ENCODE measurements around the gene STXBP4. TPM values are rescaled to one million over a fixed set of nuclear protein-coding genes. Genes with fewer than 3 reads are reported as not detected.

STXBP4 gene
- total and polyA plus RNA-seq, 2 experiments from 2014 or later, result 14.9 to 26.4 TPM

DNA sequence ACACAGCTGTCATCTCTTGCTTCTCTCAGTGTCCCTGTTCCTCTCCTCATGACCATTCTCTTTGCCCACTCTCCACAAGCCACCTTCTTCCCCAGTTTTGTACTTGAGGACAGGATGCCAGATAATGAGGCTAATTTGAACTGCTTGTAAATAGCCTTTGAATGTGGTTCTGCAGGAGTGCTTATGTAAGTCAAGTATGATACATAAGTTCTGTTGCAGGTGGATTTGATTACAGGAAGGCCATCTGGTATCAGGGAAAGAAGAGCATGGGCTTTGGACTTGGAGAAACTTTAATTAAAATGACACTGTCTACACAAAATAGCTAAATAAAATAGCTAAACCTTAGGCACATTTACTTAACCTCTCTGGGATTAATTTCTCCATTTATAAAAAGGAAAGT lies 176.0 kb downstream of the STXBP4 start:
- TF ChIP-seq, protein P1, sequence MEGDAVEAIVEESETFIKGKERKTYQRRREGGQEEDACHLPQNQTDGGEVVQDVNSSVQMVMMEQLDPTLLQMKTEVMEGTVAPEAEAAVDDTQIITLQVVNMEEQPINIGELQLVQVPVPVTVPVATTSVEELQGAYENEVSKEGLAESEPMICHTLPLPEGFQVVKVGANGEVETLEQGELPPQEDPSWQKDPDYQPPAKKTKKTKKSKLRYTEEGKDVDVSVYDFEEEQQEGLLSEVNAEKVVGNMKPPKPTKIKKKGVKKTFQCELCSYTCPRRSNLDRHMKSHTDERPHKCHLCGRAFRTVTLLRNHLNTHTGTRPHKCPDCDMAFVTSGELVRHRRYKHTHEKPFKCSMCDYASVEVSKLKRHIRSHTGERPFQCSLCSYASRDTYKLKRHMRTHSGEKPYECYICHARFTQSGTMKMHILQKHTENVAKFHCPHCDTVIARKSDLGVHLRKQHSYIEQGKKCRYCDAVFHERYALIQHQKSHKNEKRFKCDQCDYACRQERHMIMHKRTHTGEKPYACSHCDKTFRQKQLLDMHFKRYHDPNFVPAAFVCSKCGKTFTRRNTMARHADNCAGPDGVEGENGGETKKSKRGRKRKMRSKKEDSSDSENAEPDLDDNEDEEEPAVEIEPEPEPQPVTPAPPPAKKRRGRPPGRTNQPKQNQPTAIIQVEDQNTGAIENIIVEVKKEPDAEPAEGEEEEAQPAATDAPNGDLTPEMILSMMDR (IDR thresholded peaks at IDR 0.05; ENCODE audit: low read depth, low read length), result no peak
- Histone ChIP-seq H3K36me3 (no peaks in the 10 kb centered on the region), H3K27me3 (no peaks in the 10 kb centered on the region), H3K4me1 (ENCODE audit: low read depth) (no peaks in the 10 kb centered on the region), H3K27ac (no peak overlapping the region), H3K4me3 (no peak overlapping the region), H3K9me3 (ENCODE audit: low read depth) (no peaks in the 10 kb centered on the region)
- no peak for DNase-seq (ENCODE audit: low read depth in 1 of 2, low spot score in 1 of 2)

GRCh38 chr17:55149485-55149884 lies 180.9 kb downstream of the STXBP4 start:
- Histone ChIP-seq H3K4me3 (no peak overlapping the region), H3K27ac (no peak overlapping the region), H3K27me3 (no peaks in the 10 kb centered on the region), H3K9me3 (ENCODE audit: low read depth) (no peaks in the 10 kb centered on the region), H3K4me1 (ENCODE audit: low read depth) (no peaks in the 10 kb centered on the region), H3K36me3 (no peaks in the 10 kb centered on the region)
- TF ChIP-seq, protein P1 (IDR thresholded peaks at IDR 0.05; ENCODE audit: low read depth, low read length), result no peak
- DNase-seq (ENCODE audit: low read depth in 1 of 2, low spot score in 1 of 2), result no peak

DNA sequence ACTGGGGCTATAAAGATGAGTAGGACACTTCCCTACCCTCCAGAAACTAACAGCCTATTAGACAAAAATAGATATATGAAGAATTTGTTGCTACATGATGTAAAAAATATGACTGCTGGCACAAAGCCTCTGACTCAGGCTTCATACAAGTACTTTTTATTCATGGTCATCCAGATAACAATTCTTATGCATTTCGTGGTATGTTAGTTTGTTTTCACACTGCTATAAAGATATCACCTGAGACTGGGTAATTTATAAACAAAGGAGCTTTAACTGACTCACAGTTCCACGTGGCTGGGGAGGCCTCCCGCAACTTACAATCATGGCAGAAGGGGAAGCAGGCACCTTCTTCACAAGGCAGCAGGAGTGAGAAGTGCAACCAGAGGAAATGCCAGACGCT lies 183.7 kb downstream of the STXBP4 start:
- no peaks in the 10 kb centered on the region for H3K27me3 ChIP-seq
- H3K27ac ChIP-seq, result no peak overlapping the region
- peak in 1 of 2 donors; percentile 6 for DNase-seq (ENCODE audit: low read depth in 1 of 2, low spot score in 1 of 2)

DNA sequence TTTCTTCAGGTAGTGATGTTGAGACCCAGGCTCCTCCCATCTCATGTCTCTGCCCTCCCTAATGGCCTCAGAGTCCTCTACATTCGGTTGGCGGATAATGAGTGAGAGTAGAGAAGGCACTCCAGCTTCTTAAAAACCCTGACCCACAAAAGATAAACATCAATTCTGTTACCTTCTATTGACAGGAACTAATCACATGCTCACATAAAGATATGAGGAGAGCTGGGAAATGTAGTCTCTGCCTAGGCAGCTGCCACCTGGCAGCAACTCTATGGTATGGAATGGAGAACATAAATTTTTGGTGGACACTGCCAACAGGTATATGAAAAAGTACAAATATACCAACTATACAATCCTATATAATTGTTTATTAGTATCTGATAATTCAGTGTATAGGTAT lies 185.5 kb downstream of the STXBP4 start:
- H3K27ac ChIP-seq, result no peak overlapping the region
- no peak overlapping the region for H3K4me3 ChIP-seq
- H3K27me3 ChIP-seq, result no peaks in the 10 kb centered on the region
- peaks cover 9% of the 10 kb centered on the region for H3K4me1 ChIP-seq (ENCODE audit: low read depth)
- no peaks in the 10 kb centered on the region for H3K36me3 ChIP-seq
- DNase-seq (ENCODE audit: low read depth in 1 of 2, low spot score in 1 of 2), result no peak
- TF ChIP-seq, protein P1 (IDR thresholded peaks at IDR 0.05; ENCODE audit: low read depth, low read length), result no peak
- no peaks in the 10 kb centered on the region for H3K9me3 ChIP-seq (ENCODE audit: low read depth)

More for the DNA sequence above, 183.7 kb downstream of the STXBP4 start:
- peaks cover 4% of the 10 kb centered on the region for H3K4me1 ChIP-seq (ENCODE audit: low read depth)
- H3K36me3 ChIP-seq, result no peaks in the 10 kb centered on the region
- no peaks in the 10 kb centered on the region for H3K9me3 ChIP-seq (ENCODE audit: low read depth)
- H3K4me3 ChIP-seq, result no peak overlapping the region
- TF ChIP-seq, protein P1 (IDR thresholded peaks at IDR 0.05; ENCODE audit: low read depth, low read length), result no peak

GRCh38 chr17:55155856-55156560 lies 187.4 kb downstream of the STXBP4 start:
- no peaks in the 10 kb centered on the region for H3K36me3 ChIP-seq
- DNase-seq (ENCODE audit: low read depth in 1 of 2, low spot score in 1 of 2), result no peak
- no peak overlapping the region for H3K4me3 ChIP-seq
- no peaks in the 10 kb centered on the region for H3K27me3 ChIP-seq
- H3K9me3 ChIP-seq (ENCODE audit: low read depth), result no peaks in the 10 kb centered on the region
- no peak overlapping the region for H3K27ac ChIP-seq
- H3K4me1 ChIP-seq (ENCODE audit: low read depth), result peaks cover 9% of the 10 kb centered on the region
- TF ChIP-seq, protein P1 (IDR thresholded peaks at IDR 0.05; ENCODE audit: low read depth, low read length), result no peak

All from cardiac muscle cell (in vitro differentiated cells and primary cell).